SK-N-MC (cell line): ENCODE measurements around the gene WNK1.

Experiments
- EZH2 ChIP-seq: fragments of 200-600 bp; sonication (generic); IDR thresholded peaks from one replicate; pipeline ENCODE4 v1.6.1; 2017; ENCODE audit warnings: antibody characterized with exemption
- FOXP2 ChIP-seq: optimal IDR thresholded peaks from 2 replicates; pipeline ENCODE3; 2011; ENCODE audit warnings: mild to moderate bottlenecking, moderate library complexity; ENCODE audit not compliant: insufficient read depth; ENCODE audit errors: extremely low read length, control extremely low read depth
- POLR2AphosphoS5 ChIP-seq: IDR thresholded peaks from 2 replicates; pipeline ENCODE4 v1.6.1; 2012; ENCODE audit warnings: mild to moderate bottlenecking, low read depth, low read length, borderline replicate concordance

GRCh38 chr12:806200-806791 is 53.9 kb downstream of the WNK1 start:
- TF ChIP-seq EZH2 (no peak), POLR2AphosphoS5 (no peak), FOXP2 (no peak)
